HepG2 (cell line): ENCODE data around the gene LRBA. TPM values are rescaled to one million over a fixed set of nuclear protein-coding genes. Genes with fewer than 3 reads are reported as not detected.

ENCODE experiments used
- ATAC-seq: fragments of 200-7000 bp; cut with Tn5 transposase; 3 replicates; pipeline ENCODE4 v1.9.1; 2020; ENCODE audit warnings: mild to moderate bottlenecking, moderate library complexity
- BruUV-seq: library from RNA; stranded (reverse); fragments of 400-500 nt; replicated peaks from 2 replicates; lab custom pipeline; 2021; lab: Mats Ljungman, UMichigan
- CTCF ChIA-PET: fragments of 300-600 bp; formaldehyde crosslinking; extraction: SDS; loops from one replicate; lab custom pipeline; 2021; ENCODE audit warnings: low total read pairs, inconsistent platforms, low intra/inter-chr PET ratio; lab: Yijun Ruan, JAX
- POLR2A ChIA-PET: fragments of 350-600 bp; sonication (Branson Sonifier 250); formaldehyde crosslinking; loops from one replicate; lab custom pipeline; 2020; ENCODE audit warnings: antibody characterized with exemption, inconsistent platforms; lab: Yijun Ruan, JAX
- DNase-seq: peaks from one replicate; pipeline ENCODE4 v3.0.0-alpha.2; 2015; ENCODE audit warnings: low spot score
- FAIRE-seq: peaks from 3 replicates; lab custom pipeline; 2011; peaks lifted over from hg19 to GRCh38; lab: Jason Lieb, UNC
- H2AFZ ChIP-seq: one replicate; pipeline ENCODE4 v1.6.1; 2011; ENCODE audit warnings: low read length, inconsistent platforms
- H3K27ac ChIP-seq: fragments of 300-600 bp; 3 replicates; pipeline ENCODE4 v1.8.0; 2011; ENCODE audit warnings: mixed run types, mild to moderate bottlenecking, mixed read lengths, low read length, inconsistent platforms; ENCODE audit not compliant: insufficient read depth; ENCODE audit errors: extremely low read length
- H3K27me3 ChIP-seq, 2 experiments: fragments of 200-600 bp in 1 of 2; 2 replicates in 1 of 2; 3 replicates in 1 of 2; pipeline versions ENCODE4 v1.6.0 to v1.8.0; 2011; ENCODE audit warnings: low read length in 2 of 2, mild to moderate bottlenecking in 2 of 2, moderate library complexity in 2 of 2, inconsistent platforms in 1 of 2; ENCODE audit not compliant: insufficient read depth in 2 of 2, control insufficient read depth in 1 of 2
- H3K36me3 ChIP-seq, 2 experiments: fragments of 200-600 bp in 1 of 2; replicated peaks in 1 of 2; 2 replicates in 1 of 2; 3 replicates in 1 of 2; pipeline versions ENCODE4 v1.5.1 to v1.8.0; 2011; ENCODE audit warnings: low read length in 2 of 2, inconsistent platforms in 1 of 2; ENCODE audit not compliant: insufficient read depth in 2 of 2, control insufficient read depth in 1 of 2
- H3K4me1 ChIP-seq: 2 replicates; pipeline ENCODE4 v1.5.1; 2012; ENCODE audit warnings: low read length, inconsistent platforms; ENCODE audit not compliant: insufficient read depth
- H3K4me2 ChIP-seq: 2 replicates; pipeline ENCODE4 v1.6.0; 2011; ENCODE audit warnings: low read depth, low read length, inconsistent platforms
- H3K4me3 ChIP-seq, 3 experiments: fragments of 200-600 bp in 1 of 3; sonication (generic), shearing (Covaris generic) in 1 of 3; replicated peaks in 1 of 3; 2 replicates each; pipeline ENCODE4 v1.5.1; 2011 to 2016; ENCODE audit warnings: low read length in 3 of 3, inconsistent platforms in 2 of 3, low read depth in 2 of 3, mild to moderate bottlenecking in 2 of 3, control low read depth in 1 of 3, mixed read lengths in 1 of 3; ENCODE audit not compliant: insufficient read depth in 1 of 3
- H3K79me2 ChIP-seq: one replicate; pipeline ENCODE4 v1.6.1; 2011; ENCODE audit warnings: low read length, inconsistent platforms; ENCODE audit not compliant: insufficient read depth
- H3K9ac ChIP-seq: 2 replicates; pipeline ENCODE4 v1.6.0; 2011; ENCODE audit warnings: mild to moderate bottlenecking, low read depth, low read length, inconsistent platforms; ENCODE audit not compliant: insufficient read depth
- H3K9me3 ChIP-seq: 2 replicates; pipeline ENCODE4 v1.5.1; 2012; ENCODE audit warnings: mild to moderate bottlenecking, low read length
- H4K20me1 ChIP-seq: 2 replicates; pipeline ENCODE4 v1.6.0; 2011; ENCODE audit warnings: inconsistent platforms, mild to moderate bottlenecking, low read length, moderate library complexity; ENCODE audit not compliant: insufficient read depth
- AHDC1 ChIP-seq: sonication (generic); formaldehyde crosslinking; IDR thresholded peaks from 2 replicates; pipeline ENCODE4 v1.5.1; 2020; ENCODE audit warnings: mild to moderate bottlenecking, missing genetic modification reagents, borderline replicate concordance
- HMG20A ChIP-seq: IDR thresholded peaks from 2 replicates; pipeline ENCODE4 v1.6.1; 2016; ENCODE audit warnings: borderline replicate concordance
- IRF9 ChIP-seq: sonication (generic); formaldehyde crosslinking; IDR thresholded peaks from 2 replicates; pipeline ENCODE4 v1.8.0; 2022; ENCODE audit warnings: missing genetic modification reagents, mild to moderate bottlenecking, borderline replicate concordance
- KMT2A ChIP-seq: sonication (generic); formaldehyde crosslinking; IDR thresholded peaks from 2 replicates; pipeline ENCODE4 v1.4.0; 2020; ENCODE audit warnings: missing genetic modification reagents
- LBX2 ChIP-seq: sonication (generic); formaldehyde crosslinking; IDR thresholded peaks from 2 replicates; pipeline ENCODE4 v1.5.0; 2020; ENCODE audit warnings: missing genetic modification reagents, mild to moderate bottlenecking, borderline replicate concordance
- MIER2 ChIP-seq: IDR thresholded peaks from 2 replicates; pipeline ENCODE4 v1.6.1; 2016; ENCODE audit warnings: missing biosample characterization, missing genetic modification reagents
- PITX1 ChIP-seq: sonication (generic); formaldehyde crosslinking; IDR thresholded peaks from 2 replicates; pipeline ENCODE4 v1.5.1; 2020; ENCODE audit warnings: mild to moderate bottlenecking, missing genetic modification reagents
- PREB ChIP-seq: sonication (generic); formaldehyde crosslinking; IDR thresholded peaks from 2 replicates; pipeline ENCODE4 v1.4.0; 2020; ENCODE audit warnings: missing genetic modification reagents
- SRF ChIP-seq: IDR thresholded peaks from 2 replicates; pipeline ENCODE4 v1.6.1; 2011; ENCODE audit warnings: mild to moderate bottlenecking, low read depth, low read length, moderate library complexity
- TRAFD1 ChIP-seq: sonication (generic); formaldehyde crosslinking; IDR thresholded peaks from 2 replicates; pipeline ENCODE4 v1.5.1; 2020; ENCODE audit warnings: missing genetic modification reagents, mild to moderate bottlenecking, borderline replicate concordance
- ZKSCAN5 ChIP-seq: sonication (generic); formaldehyde crosslinking; IDR thresholded peaks from 2 replicates; pipeline ENCODE4 v1.5.1; 2020; ENCODE audit warnings: mild to moderate bottlenecking, missing genetic modification reagents
- ZNF207 ChIP-seq: fragments of 450-650 bp; IDR thresholded peaks from 2 replicates; pipeline ENCODE4 v1.6.1; 2016; ENCODE audit warnings: antibody characterized with exemption, borderline replicate concordance
- ZNF644 ChIP-seq: IDR thresholded peaks from 2 replicates; pipeline ENCODE4 v1.6.1; 2016; ENCODE audit warnings: low read depth
- WGBS: methylation state at CpG from one replicate; pipeline ENCODE4 v1.1.6; 2017; ENCODE audit warnings: low lambda C conversion rate; 5-methylcytosine and 5-hydroxymethylcytosine counted together
- in situ Hi-C: cut with HindIII; loops from 2 replicates; pipeline ENCODE4 v1.10.0; 2017; ENCODE audit warnings: low pct_unique_long_range_greater_than_20kb; ENCODE audit not compliant: extremely low pct_ligation_motif_present
- intact Hi-C: fragments of 100-400 bp; cut with micrococcal nuclease; formaldehyde crosslinking; loops from one replicate; pipeline ENCODE4 v1.10.0; 2022; ENCODE audit not compliant: unreplicated experiment
- polyA plus RNA-seq, 8 experiments: library from polyadenylated mRNA; depleted of rRNA in 3 of 8; stranded (reverse) in 7 of 8; unstranded in 1 of 8; fragments of >200 nt; fragmentation: Illumina TruSeq in 4 of 8; extraction: Trizol in 4 of 8; gene quantifications; 2 replicates each; pipeline versions ENCODE4 v1.2.1 to v1.2.3, GENCODE V29; 2011 to 2016; ENCODE audit warnings: low read depth in 4 of 8, missing spikeins in 1 of 8, mixed read lengths in 1 of 8; ENCODE audit not compliant: insufficient read depth in 1 of 8
- total RNA-seq, 5 experiments: library from RNA; depleted of rRNA; stranded (reverse); fragments of >200 nt; fragmentation: Illumina TruSeq; extraction: Trizol; gene quantifications; 2 replicates each; pipeline ENCODE4 v1.2.3, GENCODE V29; 2016; ENCODE audit warnings: low read depth in 1 of 5

The LRBA gene
- total and polyA plus RNA-seq, 2 of the 13 experiments (the other 11 are each of a cell fraction or from before 2014, with no cell fraction given), result 21.0 to 37.2 TPM

GRCh38 chr4:150514709-150515108, 500.4 kb downstream of the LRBA start:
- Histone ChIP-seq H2AFZ (no peak overlapping the region), H3K4me3 (no peak overlapping the region), H4K20me1 (no peaks in the 10 kb centered on the region; the same call in 1 of the 2 replicates), H3K79me2 (no peaks in the 10 kb centered on the region), H3K27ac (no peak overlapping the region), H3K4me1 (no peaks in the 10 kb centered on the region), H3K36me3 (no peaks in the 10 kb centered on the region), H3K9ac (no peak overlapping the region), H3K4me2 (no peak overlapping the region), H3K27me3 (no peaks in the 10 kb centered on the region), H3K9me3 (no peaks in the 10 kb centered on the region)
- no peak for FAIRE-seq
- intact Hi-C loops (no loop called here), in situ Hi-C loops (no loop called here)
- ChIA-PET POLR2A (no interaction called here), CTCF (no interaction called here)
- DNase-seq, result no peak
- WGBS, result 92% methylated on average over 6 of the region's 6 CpGs
- BruUV-seq, result no TSS peak
- ATAC-seq, result no peak
- TF ChIP-seq HMG20A (CRISPR knock-in tag), result no peak
- TF ChIP-seq ZNF644 (CRISPR knock-in tag), result no peak
- no peak for TF ChIP-seq TRAFD1 (CRISPR knock-in tag)
- no peak for TF ChIP-seq AHDC1 (CRISPR knock-in tag)
- TF ChIP-seq KMT2A (CRISPR knock-in tag), result no peak
- no peak for TF ChIP-seq ZKSCAN5 (CRISPR knock-in tag)
- no peak for TF ChIP-seq PREB (CRISPR knock-in tag)
- TF ChIP-seq LBX2 (CRISPR knock-in tag), result no peak
- TF ChIP-seq ZNF207, result no peak
- TF ChIP-seq IRF9 (CRISPR knock-in tag), result no peak
- no peak for TF ChIP-seq SRF
- no peak for TF ChIP-seq PITX1 (CRISPR knock-in tag)
- no peak for TF ChIP-seq MIER2 (CRISPR knock-in tag)
